ENCODE results near the gene USP49. TPM values are rescaled to one million over a fixed set of nuclear protein-coding genes. Genes with fewer than 3 reads are reported as not detected.

USP49 gene
- total RNA-seq, 1 experiment from 2014 or later: 2.3 TPM

GRCh38 chr6:41741625-41742490 is 153.3 kb downstream of the USP49 start:
- peak; percentile 67 for ATAC-seq
- peaks cover 17% of the 10 kb centered on the region for H3K4me1 ChIP-seq (ENCODE audit: insufficient read depth, low read length)
- peak overlapping the region; percentile 25 for H3K27ac ChIP-seq (ENCODE audit: low read length)
- peak overlapping the region; percentile 25; the same call in 1 of the 2 replicates for H2AFZ ChIP-seq (ENCODE audit: low read length)
- intact Hi-C loops (cut with micrococcal nuclease): loop anchor here (2.0 kb wide), 1 partner anchor 303 kb away; no protein-coding TSS in a partner anchor
- no peak overlapping the region for H3K4me3 ChIP-seq (ENCODE audit: low read length)
- no peaks in the 10 kb centered on the region for H3K36me3 ChIP-seq (ENCODE audit: low read depth, low read length)
- H3K9me2 ChIP-seq (replicated peaks; ENCODE audit: low read length): no peaks in the 10 kb centered on the region
- no peaks in the 10 kb centered on the region for H4K20me1 ChIP-seq (ENCODE audit: low read length)
- peak overlapping the region; percentile 23; the same call in 1 of the 2 replicates for H3K4me2 ChIP-seq (ENCODE audit: low read length)
- H3K27me3 ChIP-seq (ENCODE audit: low read length): no peaks in the 10 kb centered on the region
- peak; percentile 66 for DNase-seq
- H3F3A ChIP-seq (ENCODE audit: low read length, unreplicated experiment): no peaks in the 10 kb centered on the region
- ChIA-PET CTCF (interaction anchor here (1.0 kb wide), 1 partner anchor 38 kb away, joined by 3 read pairs; the partner anchor contains the start of gene FRS3), POLR2A (ENCODE audit: unreplicated experiment) (no interaction called here)
- H3K79me2 ChIP-seq (ENCODE audit: low read length): no peaks in the 10 kb centered on the region
- BruUV-seq (replicated peaks): no TSS peak
- TF ChIP-seq EZH2 (IDR thresholded peaks at IDR 0.05; ENCODE audit: low read length, unreplicated experiment): no peak
- no peak for TF ChIP-seq CTCF (conservative IDR thresholded peaks at IDR 0.05; ENCODE audit: low read depth, low read length)
- TF ChIP-seq EZH2phosphoT487 (IDR thresholded peaks at IDR 0.05; ENCODE audit: borderline replicate concordance, low read length): no peak
- no peaks in the 10 kb centered on the region for H3K9me3 ChIP-seq (ENCODE audit: low read length)
- no peak overlapping the region for H3K9ac ChIP-seq (ENCODE audit: low read length)

GRCh38 chr6:41740366-41741162 is 154.6 kb downstream of the USP49 start:
- H3K4me2 ChIP-seq (ENCODE audit: low read length): no peak overlapping the region
- TF ChIP-seq CTCF (conservative IDR thresholded peaks at IDR 0.05; ENCODE audit: low read depth, low read length): no peak
- TF ChIP-seq EZH2 (IDR thresholded peaks at IDR 0.05; ENCODE audit: low read length, unreplicated experiment): no peak
- TF ChIP-seq EZH2phosphoT487 (IDR thresholded peaks at IDR 0.05; ENCODE audit: borderline replicate concordance, low read length): no peak
- DNase-seq: no peak
- H4K20me1 ChIP-seq (ENCODE audit: low read length): no peaks in the 10 kb centered on the region
- no peaks in the 10 kb centered on the region for H3F3A ChIP-seq (ENCODE audit: low read length, unreplicated experiment)
- peaks cover 20% of the 10 kb centered on the region for H3K4me1 ChIP-seq (ENCODE audit: insufficient read depth, low read length)
- no peaks in the 10 kb centered on the region for H3K27me3 ChIP-seq (ENCODE audit: low read length)
- no peaks in the 10 kb centered on the region for H3K9me2 ChIP-seq (replicated peaks; ENCODE audit: low read length)
- intact Hi-C loops (cut with micrococcal nuclease): loop anchor here (2.0 kb wide), 1 partner anchor 304 kb away; no protein-coding TSS in a partner anchor
- no TSS peak for BruUV-seq (replicated peaks)
- POLR2A ChIA-PET (ENCODE audit: unreplicated experiment): interaction anchor here (0.6 kb wide), 1 partner anchor 33 kb away, joined by 4 read pairs; no protein-coding TSS in a partner anchor
- CTCF ChIA-PET: interaction anchor here (0.6 to 1.0 kb wide), 2 partner anchors 39 to 129 kb away, joined by 3 read pairs; partner anchors contain the start of gene FRS3
- no peak overlapping the region for H2AFZ ChIP-seq (ENCODE audit: low read length)
- no peak overlapping the region for H3K27ac ChIP-seq (ENCODE audit: low read length)
- no peaks in the 10 kb centered on the region for H3K79me2 ChIP-seq (ENCODE audit: low read length)
- ATAC-seq: no peak
- H3K9me3 ChIP-seq (ENCODE audit: low read length): no peaks in the 10 kb centered on the region
- no peaks in the 10 kb centered on the region for H3K36me3 ChIP-seq (ENCODE audit: low read depth, low read length)
- H3K4me3 ChIP-seq (ENCODE audit: low read length): no peak overlapping the region
- H3K9ac ChIP-seq (ENCODE audit: low read length): no peak overlapping the region

Other genes with a start within 250 kb of the USP49 start
- gene TFEB, start 159.8 kb downstream of the USP49 start, total RNA-seq (2014; rRNA removed): 4.2 and 5.5 TPM in 2 replicates
- gene PGC, start 148.0 kb downstream of the USP49 start, total RNA-seq (2014; rRNA removed): not detected in 2 replicates
- gene FRS3, start 115.5 kb downstream of the USP49 start, total RNA-seq (2014; rRNA removed): 3.9 and 4.3 TPM in 2 replicates
- 0.26 and 1.7 TPM in 2 replicates for gene PRICKLE4, start 114.6 kb downstream of the USP49 start, total RNA-seq (2014; rRNA removed)
- gene TOMM6, start 107.7 kb downstream of the USP49 start, total RNA-seq (2014; rRNA removed): 142 and 162 TPM in 2 replicates
- gene MED20, start 25.8 kb upstream of the USP49 start, total RNA-seq (2014; rRNA removed): 27.5 and 28.5 TPM in 2 replicates
- gene BYSL, start 26.1 kb upstream of the USP49 start, total RNA-seq (2014; rRNA removed): 46.5 and 84.1 TPM in 2 replicates
- 44.7 and 49.9 TPM in 2 replicates for gene CCND3, start 46.4 kb upstream of the USP49 start, total RNA-seq (2014; rRNA removed)
- gene TAF8, start 155.1 kb upstream of the USP49 start, total RNA-seq (2014; rRNA removed): 18.3 and 20.7 TPM in 2 replicates
- gene C6orf132, start 247.2 kb upstream of the USP49 start, total RNA-seq (2014; rRNA removed): 66.0 and 86.3 TPM in 2 replicates

All from PC-3 (cell line).